Measurements from ENCODE around the gene EPC1.
"Not testable (repeated sequence)": the region's sequence is repeated elsewhere in the genome, so short reads cannot be mapped to it uniquely, and the experiment has no call there.

EPC1 gene

DNA sequence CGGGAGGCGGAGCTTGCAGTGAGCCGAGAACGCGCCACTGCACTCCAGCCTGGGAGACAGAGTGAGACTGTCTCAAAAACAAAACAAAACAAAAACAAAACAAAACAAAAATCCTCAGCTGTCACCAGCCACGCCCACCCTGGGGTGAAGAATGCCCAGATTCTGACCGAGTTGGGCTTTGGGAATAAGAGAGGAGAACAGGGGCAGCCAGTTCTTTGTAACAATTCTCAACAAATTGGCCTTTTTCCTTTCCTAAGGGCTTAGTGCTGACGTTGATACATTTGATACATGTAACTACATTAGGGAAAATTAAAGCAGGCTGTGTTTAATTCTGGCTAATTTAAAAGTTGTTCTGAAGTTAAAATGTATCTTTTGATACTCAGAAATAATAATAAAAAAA lies 121.0 kb downstream of the EPC1 start:
- DNase-seq, result no peak

DNA sequence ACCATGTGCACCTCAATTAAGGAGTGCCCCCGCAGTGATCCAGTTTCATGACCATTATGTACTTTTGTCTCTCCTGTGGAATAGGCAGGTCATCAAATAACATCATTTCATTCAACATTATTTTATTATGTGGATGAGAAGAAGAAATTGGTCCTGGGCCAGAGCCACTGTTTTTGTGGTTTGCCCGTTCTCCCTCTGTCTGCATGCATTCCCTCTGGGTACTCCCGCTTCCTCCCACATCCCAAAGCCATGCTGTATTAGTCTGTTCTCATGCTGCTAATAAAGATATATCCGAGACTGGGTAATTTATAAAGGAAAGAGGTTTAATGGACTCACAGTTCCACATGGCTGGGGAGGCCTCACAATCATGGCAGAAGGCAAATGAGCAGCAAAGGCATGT lies 124.6 kb downstream of the EPC1 start:
- not testable (repeated sequence) for DNase-seq

DNA sequence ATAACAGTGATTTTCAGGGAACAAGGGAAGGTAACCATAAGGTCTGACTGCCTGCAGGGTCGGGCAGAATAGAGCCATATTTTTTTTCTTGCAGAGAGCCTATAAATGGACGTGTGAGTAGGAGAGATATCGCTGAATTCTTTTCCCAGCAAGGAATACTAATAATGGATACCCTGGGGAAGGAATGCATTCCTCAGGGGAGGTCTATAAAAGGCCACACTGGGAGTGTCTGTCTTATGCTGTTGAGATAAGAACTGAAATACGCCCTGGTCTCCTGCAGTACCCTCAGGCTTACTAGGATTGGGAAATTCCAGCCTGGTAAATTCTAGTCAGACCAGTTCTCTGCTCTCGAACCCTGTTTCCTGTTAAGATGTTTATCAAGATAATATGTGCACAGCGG lies 127.8 kb downstream of the EPC1 start:
- DNase-seq, result not testable (repeated sequence)

DNA sequence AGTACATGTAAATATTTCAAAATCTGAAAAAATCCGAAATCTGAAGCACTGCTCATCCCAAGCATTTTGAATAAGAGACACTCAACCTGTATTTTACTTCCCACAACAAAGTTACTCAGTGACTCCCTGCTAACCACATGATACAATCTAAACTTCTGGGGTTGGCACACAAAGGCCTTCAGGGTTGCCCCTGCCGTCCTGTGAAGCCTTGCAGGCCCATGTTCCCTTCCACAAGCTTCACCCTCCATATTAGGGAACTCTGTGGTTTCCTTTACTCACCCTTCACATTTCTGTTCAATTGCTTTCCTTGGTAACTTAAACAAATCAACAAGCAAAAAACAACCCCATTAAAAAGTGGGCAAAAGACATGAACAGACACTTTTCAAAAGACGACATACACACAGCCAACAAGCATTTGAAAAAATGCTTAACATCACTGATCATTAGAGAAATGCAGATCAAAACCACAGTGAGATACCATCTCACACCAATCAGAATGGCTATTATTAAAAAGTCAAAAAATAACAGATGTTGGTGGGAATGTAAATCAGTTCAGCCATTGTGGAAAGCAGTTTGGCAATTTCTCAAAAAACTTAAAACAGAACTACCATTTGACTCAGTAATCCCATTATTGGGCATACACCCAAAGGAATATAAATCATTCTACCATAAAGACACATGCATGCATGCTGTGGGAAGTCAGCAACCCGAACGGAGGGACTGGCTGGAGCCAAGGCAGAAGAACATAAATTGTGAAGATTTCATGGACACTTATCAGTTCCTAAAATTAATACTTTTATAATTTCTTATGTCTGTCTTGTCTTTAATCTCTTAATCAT lies 128.5 kb downstream of the EPC1 start:
- DNase-seq, result not testable (repeated sequence)

All from hematopoietic multipotent progenitor cell treated with erythropoietin and hydrocortisone succinate and interleukin-3 and kit ligand, for 8 days (in vitro differentiated cells).